GM12878 (cell line): ENCODE data around the gene FNDC8.

Experiments
- BCL11A ChIP-seq: IDR thresholded peaks from 2 replicates; pipeline ENCODE4 v1.6.1; 2011; ENCODE audit warnings: low read depth, low read length
- CREM ChIP-seq: IDR thresholded peaks from 2 replicates; pipeline ENCODE4 v1.6.1; 2014; ENCODE audit warnings: antibody characterized with exemption, low read depth
- EZH2 ChIP-seq: IDR thresholded peaks from 2 replicates; pipeline ENCODE4 v1.6.1; 2012; ENCODE audit warnings: low read depth, mild to moderate bottlenecking, control low read depth, inconsistent platforms, low read length, borderline replicate concordance; ENCODE audit not compliant: control insufficient read depth
- IRF3 ChIP-seq: fragments of 450-650 bp; IDR thresholded peaks from 2 replicates; pipeline ENCODE4 v1.6.1; 2014; ENCODE audit warnings: mild to moderate bottlenecking
- MAX ChIP-seq: IDR thresholded peaks from 2 replicates; pipeline ENCODE4 v1.6.1; 2012; ENCODE audit warnings: low read depth, low read length, improper control_type of control experiment
- NR2C2 ChIP-seq: IDR thresholded peaks from 2 replicates; pipeline ENCODE4 v1.6.1; 2011; ENCODE audit warnings: borderline replicate concordance, low read depth; ENCODE audit not compliant: control insufficient read depth, insufficient read length
- POLR2A ChIP-seq: IDR thresholded peaks from 2 replicates; pipeline ENCODE4 v1.6.1; 2011; ENCODE audit warnings: low read depth, mild to moderate bottlenecking, low read length
- RFX5 ChIP-seq: IDR thresholded peaks from 2 replicates; pipeline ENCODE4 v1.6.1; 2011; ENCODE audit warnings: low read depth, low read length, improper control_type of control experiment
- ZBED1 ChIP-seq: IDR thresholded peaks from 2 replicates; pipeline ENCODE4 v1.6.1; 2016; ENCODE audit warnings: borderline replicate concordance
- ZBTB40 ChIP-seq: fragments of 450-650 bp; IDR thresholded peaks from 2 replicates; pipeline ENCODE4 v1.6.1; 2016; ENCODE audit warnings: mild to moderate bottlenecking, moderate library complexity, borderline replicate concordance
- TF ChIP-seq, protein P1 (sequence below), 3 experiments: IDR thresholded peaks in 2 of 3; conservative IDR thresholded peaks in 1 of 3; 2 replicates each; pipeline ENCODE4 v1.5.1; 2011; ENCODE audit warnings: low read depth in 3 of 3, low read length in 3 of 3, mild to moderate bottlenecking in 3 of 3, control low read depth in 2 of 3, moderate library complexity in 2 of 3, inconsistent platforms in 1 of 3, mixed read lengths in 1 of 3; ENCODE audit not compliant: control insufficient read depth in 2 of 3, insufficient read depth in 1 of 3; ENCODE audit errors: extremely low read depth in 1 of 3

DNA sequence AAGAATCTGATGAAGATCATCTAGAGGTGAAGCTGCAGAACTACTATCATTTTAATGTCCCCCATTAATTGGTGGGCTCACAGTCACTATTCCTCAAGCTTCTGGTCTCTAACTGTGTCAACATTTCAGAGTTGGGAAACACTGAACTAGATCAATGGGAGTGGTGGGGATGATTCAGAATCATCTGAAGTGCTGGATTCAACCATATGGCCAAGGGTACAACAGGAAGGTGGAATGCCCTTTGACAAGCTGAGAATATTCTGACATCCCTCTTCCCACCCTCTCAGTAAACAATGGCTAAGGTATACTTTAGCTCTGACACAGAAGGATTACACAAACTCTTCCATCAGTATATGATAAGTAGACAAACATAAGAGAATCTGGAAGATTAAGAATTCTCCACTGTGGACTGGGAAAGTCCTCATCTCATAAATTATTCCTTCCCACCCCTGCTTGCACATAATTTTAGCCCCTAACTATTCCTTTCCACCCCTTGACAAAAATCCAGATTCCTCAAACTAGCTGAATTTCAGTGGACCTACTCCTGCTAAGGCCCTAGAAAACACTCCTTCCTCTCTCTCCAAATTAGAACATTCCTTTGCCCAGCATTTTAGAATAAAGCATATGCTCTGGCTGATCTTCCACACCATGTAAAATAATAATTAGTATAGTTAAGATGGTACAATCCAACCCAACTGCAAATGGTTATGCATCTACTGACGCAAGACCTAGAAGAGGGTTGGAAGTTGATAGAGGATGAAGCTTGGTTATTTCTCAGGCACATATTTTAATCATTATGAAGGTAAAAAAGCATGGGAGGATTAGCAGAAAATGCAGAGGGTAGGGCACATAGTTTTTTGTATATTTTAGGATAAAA, 41.6 kb upstream of the FNDC8 start:
- TF ChIP-seq, protein P1, sequence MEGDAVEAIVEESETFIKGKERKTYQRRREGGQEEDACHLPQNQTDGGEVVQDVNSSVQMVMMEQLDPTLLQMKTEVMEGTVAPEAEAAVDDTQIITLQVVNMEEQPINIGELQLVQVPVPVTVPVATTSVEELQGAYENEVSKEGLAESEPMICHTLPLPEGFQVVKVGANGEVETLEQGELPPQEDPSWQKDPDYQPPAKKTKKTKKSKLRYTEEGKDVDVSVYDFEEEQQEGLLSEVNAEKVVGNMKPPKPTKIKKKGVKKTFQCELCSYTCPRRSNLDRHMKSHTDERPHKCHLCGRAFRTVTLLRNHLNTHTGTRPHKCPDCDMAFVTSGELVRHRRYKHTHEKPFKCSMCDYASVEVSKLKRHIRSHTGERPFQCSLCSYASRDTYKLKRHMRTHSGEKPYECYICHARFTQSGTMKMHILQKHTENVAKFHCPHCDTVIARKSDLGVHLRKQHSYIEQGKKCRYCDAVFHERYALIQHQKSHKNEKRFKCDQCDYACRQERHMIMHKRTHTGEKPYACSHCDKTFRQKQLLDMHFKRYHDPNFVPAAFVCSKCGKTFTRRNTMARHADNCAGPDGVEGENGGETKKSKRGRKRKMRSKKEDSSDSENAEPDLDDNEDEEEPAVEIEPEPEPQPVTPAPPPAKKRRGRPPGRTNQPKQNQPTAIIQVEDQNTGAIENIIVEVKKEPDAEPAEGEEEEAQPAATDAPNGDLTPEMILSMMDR (IDR thresholded peaks at IDR 0.05 in 2 of 3, conservative IDR thresholded peaks at IDR 0.05 in 1 of 3; ENCODE audit: control insufficient read depth in 2 of 3, extremely low read depth in 1 of 3, insufficient read depth in 1 of 3, low read depth in 3 of 3, low read length in 3 of 3): no peak
- TF ChIP-seq ZBTB40 (no peak), BCL11A (no peak), EZH2 (no peak), NR2C2 (no peak), POLR2A (no peak), RFX5 (no peak), ZBED1 (no peak), CREM (no peak), MAX (no peak), IRF3 (no peak)
